Stimulated activated CD8-positive, alpha-beta memory T cell treated with anti-CD3 and anti-CD28 coated beads, Interleukin-2, amount 100 ng/mL, for 48 hours (primary cell): ENCODE results near the gene MX1.

Source experiments
- DNase-seq, 2 donors: peaks; one replicate each; pipeline ENCODE4 v3.0.0-alpha.2; 2020; ENCODE audit warnings: low read depth in 2 of 2

MX1 gene

GRCh38 chr21:41491412-41491811 lies 65.4 kb downstream of the MX1 start:
- DNase-seq, result no peak

DNA sequence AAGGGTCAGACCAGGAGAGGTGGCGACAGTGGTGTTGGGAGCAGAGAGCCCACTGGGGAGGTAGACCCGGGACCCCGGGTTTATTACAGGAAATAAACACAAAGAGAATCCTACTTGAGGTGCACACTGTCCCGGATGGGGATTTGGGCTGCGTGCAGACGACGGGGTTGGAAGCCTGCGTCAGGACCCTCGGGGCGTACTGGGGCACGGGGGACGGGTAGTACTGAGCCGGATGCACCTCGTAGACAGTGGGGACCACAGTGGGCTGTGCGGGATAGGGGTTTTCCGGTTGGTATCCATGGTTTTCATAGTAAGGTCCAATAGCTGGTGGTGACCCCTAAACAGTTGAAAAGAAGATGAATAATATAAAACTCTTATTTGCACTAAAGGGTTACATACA lies 68.2 kb downstream of the MX1 start:
- no peak for DNase-seq

- no peak for DNase-seq
Measured at GRCh38 chr21:41497008-41497407, 71.0 kb downstream of the MX1 start.

GRCh38 chr21:41497788-41498187 lies 71.7 kb downstream of the MX1 start:
- DNase-seq, result no peak

GRCh38 chr21:41499920-41500319 lies 73.9 kb downstream of the MX1 start:
- no peak for DNase-seq

DNA sequence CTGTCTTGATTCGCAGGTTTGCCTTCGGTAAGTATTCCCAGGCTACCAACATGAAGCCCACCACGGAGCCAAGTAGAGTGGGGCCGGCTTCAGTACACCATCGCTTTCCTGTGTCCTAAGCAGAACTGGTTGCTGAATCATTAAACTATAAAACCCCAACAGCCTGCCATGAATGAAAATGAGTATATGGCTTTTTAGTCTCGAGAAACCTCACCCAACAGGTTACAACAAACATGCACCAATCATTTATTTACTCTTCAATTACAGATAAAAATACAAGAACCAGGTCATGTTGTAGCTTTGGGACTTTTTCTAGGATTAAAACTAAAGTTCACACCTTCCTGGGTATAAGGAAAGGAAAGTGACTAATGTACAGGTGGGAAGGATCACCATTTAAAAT lies 74.3 kb downstream of the MX1 start:
- no peak for DNase-seq

DNA sequence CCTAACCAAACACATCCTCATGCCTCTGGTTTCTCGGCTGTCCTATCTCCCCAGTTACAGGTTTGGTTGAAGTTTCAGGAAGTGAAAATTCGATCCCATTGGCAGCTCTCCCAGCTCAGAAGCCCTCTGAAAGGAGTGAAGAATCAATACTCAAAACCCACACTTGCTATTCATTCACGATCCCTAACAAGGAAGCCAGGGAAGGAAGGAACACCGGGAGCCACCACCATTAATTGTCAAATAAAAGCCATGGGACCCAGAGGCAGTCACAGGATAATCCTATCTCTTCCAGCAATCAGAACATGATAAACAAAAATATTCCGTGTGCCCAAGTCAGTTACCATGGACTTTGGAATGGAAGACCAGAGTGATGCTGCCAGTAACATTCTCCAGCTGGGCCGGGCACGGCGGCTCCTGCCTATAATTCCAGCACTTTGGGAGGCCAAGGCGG lies 74.9 kb downstream of the MX1 start:
- DNase-seq, result no peak

DNA sequence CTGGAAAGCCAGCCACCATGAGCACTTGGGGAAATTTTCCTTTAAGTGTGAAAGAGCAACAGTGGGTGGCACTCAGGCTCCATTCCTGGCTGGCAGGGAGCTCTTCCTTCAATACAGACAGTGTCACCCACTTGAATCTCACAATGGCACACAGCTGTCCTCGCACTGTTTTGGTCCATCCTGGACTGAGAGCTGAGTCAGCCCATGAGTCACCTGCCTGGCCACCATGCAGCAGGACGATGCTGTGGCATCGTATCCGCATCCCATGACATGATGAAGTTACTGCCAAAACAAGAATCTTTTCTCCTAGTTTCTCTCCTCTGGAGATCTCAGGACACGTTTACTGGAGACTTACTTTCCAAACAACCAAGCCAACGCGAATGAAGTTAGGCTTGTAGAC lies 75.9 kb downstream of the MX1 start:
- no peak for DNase-seq

DNA sequence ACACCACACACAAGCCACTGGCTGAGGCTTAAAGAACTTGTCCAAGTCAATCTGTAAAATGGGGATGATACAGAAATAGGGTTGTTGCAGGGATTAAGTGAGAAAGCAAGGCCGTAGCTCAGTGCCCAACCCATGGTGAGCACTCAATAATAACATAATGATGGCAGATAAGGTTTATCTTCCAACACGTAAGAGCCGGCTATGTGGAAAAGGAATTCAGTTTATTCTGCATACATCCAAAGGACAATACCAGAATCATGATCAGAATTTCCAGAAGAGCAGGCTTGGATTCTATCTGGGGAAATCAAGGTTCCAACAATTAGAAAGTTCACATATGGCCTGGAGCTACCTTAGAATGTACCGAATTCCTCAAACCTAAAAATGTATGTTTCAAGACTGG lies 77.3 kb downstream of the MX1 start:
- no peak for DNase-seq

DNA sequence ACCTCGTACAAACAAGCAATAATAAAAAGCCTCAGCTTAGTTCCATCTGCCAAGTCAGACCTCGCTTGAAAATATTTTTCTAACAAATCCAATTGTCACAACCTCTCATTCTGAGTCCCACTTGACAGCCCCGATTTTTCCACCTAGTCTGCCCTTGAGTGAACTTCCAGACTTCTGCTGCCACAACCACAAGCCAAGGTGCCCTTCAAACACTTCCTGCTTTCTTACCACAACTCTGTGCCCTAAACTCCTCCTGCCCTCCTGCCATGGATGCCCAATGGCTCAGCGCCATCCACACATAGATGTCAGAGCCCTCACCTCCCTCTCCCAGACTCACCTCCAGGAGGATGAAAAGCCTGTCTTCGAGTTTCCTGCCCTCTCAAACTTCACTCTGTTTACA lies 78.0 kb downstream of the MX1 start:
- DNase-seq, result no peak

DNA sequence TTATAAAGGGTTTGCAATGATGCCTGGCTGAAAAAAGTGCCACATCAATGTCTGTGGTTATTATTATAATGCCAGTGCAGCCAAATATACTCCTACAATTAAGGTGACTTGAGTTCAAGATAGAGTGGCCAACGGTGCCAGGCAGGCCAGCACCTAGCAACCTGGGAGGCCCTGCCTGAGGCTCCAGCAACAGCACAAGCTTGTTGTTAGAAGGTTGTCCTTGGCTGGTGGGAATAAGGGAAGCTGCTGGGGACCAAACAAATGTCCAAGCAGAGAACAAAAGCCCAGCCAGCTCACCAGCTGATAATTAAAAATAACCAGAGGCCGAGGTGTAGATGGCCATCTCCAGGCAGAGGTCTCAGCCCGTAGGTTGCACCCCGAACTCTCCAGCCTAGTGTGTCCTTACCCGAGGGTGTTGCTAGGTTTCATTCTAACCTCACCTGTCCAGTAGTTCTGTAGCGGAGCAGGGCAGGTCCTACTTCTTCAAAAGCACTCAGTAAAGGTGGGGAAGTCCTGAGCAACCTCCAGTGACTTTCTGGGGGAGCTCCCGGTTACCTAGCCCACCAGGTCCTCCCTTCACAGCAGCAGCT lies 80.1 kb downstream of the MX1 start:
- no peak for DNase-seq

GRCh38 chr21:41506611-41507520 lies 80.8 kb downstream of the MX1 start:
- DNase-seq, result no peak

DNA sequence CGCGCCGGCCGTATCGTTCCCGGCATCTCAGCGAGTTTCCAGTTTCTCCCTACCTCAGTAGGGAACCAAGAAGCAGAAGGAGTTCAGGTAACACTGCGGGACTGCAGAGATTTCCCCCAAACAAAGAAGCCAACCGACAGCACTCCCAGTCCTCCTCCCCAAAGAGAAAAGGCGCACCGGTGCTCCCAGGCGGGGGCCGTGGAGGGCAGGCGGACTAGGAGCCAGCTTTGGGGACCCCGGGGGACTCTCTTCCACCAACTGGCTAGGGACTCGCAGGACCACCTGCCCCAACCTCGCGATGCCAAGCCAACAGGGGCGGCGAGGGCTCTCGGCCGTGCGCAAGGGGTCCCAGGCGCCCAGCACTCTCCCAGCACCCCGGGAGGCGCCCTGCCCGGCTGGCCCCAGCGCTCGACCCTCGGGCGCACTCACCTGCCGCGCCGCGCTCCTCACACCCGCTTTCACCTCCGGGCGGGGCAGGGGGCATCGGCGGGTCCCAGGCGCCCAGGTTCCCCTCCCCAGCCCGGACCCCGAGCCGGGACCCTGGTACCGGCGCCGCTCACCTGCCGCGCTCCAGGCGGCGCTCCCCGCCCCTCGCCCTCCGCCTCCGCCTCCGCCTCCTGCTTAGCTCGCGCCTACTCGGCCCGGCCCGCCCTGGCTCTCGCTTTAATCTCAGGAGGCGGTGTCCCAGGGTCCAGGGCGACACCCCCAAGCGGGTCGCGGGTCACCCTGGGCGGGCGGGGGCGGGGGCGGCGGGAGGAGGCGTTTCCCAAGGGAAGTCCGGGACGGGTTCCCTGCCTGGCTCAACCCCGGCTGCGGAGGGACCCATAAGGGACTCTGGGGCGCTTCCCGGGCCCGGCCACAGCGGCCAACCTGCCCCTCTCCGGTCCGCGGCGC lies 81.7 kb downstream of the MX1 start, which contains the start of gene TMPRSS2:
TMPRSS2 (minus strand) TSS at position 638 of the 894 bp plus-strand sequence. CDS start 10,025 bp downstream, outside the sequence.
- no peak for DNase-seq

DNA sequence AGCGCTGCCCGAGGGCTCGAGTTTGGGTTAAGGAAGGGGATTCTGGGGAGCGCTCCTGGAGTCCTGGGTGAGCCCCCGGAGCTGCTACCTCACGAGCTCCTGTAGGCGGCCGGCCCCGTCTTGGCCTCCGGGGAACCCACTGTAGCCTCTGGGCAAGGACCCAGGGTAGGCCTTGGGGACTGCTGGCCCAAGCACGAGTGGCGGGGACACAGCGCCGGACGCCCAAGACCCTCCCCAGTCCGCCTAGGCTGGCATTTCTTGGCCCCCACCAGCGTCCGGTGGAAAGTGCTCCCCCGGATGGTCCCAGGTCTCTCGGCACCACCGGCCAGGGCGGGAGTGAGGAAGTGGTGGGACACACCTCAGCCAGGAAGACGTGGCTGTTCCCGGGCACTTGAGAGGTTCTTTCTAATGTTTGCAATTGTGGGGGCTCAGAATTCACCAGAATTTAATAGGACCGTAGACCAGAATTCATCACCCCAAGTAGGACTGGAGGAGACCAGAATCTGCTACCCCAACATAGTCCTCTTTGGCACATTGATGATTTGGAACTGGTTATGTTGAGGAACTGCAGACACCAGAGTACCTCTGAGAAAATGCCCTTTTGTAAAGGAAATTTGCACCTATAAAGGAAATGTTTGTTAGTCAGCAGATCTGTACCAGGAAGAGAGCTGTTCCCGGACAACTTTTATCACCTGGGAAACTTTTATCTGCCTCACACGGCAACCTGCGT lies 82.5 kb downstream of the MX1 start:
- no peak for DNase-seq
